Karpas-422 (cell line): ENCODE measurements around the gene CCDC40. TPM values are rescaled to one million over a fixed set of nuclear protein-coding genes. Genes with fewer than 3 reads are reported as not detected.

Source experiments
- DNase-seq: peaks from one replicate; pipeline ENCODE4 v3.0.0-alpha.2; 2015
- H2AFZ ChIP-seq: fragments of 200-600 bp; sonication (generic); 2 replicates; pipeline ENCODE4 v1.6.1; 2014; ENCODE audit warnings: antibody characterized with exemption, low read length, mixed read lengths
- H3K27ac ChIP-seq: fragments of 200-600 bp; sonication (generic); 2 replicates; pipeline ENCODE4 v1.5.1; 2014; ENCODE audit warnings: mild to moderate bottlenecking, low read length, moderate library complexity
- H3K27me3 ChIP-seq: fragments of 200-600 bp; sonication (generic); 2 replicates; pipeline ENCODE4 v1.6.1; 2014; ENCODE audit warnings: low read length, mixed read lengths
- H3K36me3 ChIP-seq: fragments of 200-600 bp; sonication (generic); 2 replicates; pipeline ENCODE4 v1.6.1; 2014; ENCODE audit warnings: low read length, mixed read lengths; ENCODE audit not compliant: insufficient read depth
- H3K4me1 ChIP-seq: fragments of 200-600 bp; sonication (generic); 2 replicates; pipeline ENCODE4 v1.6.1; 2014; ENCODE audit warnings: mild to moderate bottlenecking, low read length, mixed read lengths
- H3K4me2 ChIP-seq: fragments of 200-600 bp; sonication (generic); 2 replicates; pipeline ENCODE4 v1.6.1; 2014; ENCODE audit warnings: low read length, low read depth, mild to moderate bottlenecking; ENCODE audit not compliant: poor library complexity, severe bottlenecking
- H3K4me3 ChIP-seq: fragments of 200-600 bp; sonication (generic); 2 replicates; pipeline ENCODE4 v1.5.1; 2014; ENCODE audit warnings: mild to moderate bottlenecking, antibody characterized with exemption, low read length, mixed read lengths
- H3K79me2 ChIP-seq: fragments of 200-600 bp; sonication (generic); 2 replicates; pipeline ENCODE4 v1.6.1; 2014; ENCODE audit warnings: mild to moderate bottlenecking, low read length, mixed read lengths
- H3K9ac ChIP-seq: fragments of 200-600 bp; sonication (generic); 2 replicates; pipeline ENCODE4 v1.6.0; 2014; ENCODE audit warnings: low read length
- H3K9me2 ChIP-seq: fragments of 200-600 bp; sonication (generic), shearing (Covaris generic); replicated peaks from 2 replicates; pipeline ENCODE4 v1.6.0; 2014; ENCODE audit warnings: mild to moderate bottlenecking, low read length, moderate library complexity; ENCODE audit not compliant: insufficient read depth
- H3K9me3 ChIP-seq: fragments of 300-700, 200-600 bp; sonication (generic); 2 replicates; pipeline ENCODE4 v1.6.1; 2014; ENCODE audit warnings: low read length, mixed read lengths
- H4K20me1 ChIP-seq: fragments of 200-600 bp; sonication (generic); 2 replicates; pipeline ENCODE4 v1.6.1; 2014; ENCODE audit warnings: mild to moderate bottlenecking, antibody characterized with exemption, low read length, low read depth; ENCODE audit not compliant: insufficient read depth
- total RNA-seq: library from RNA; depleted of rRNA; stranded (reverse); fragments of >200 nt; shearing (Covaris generic); gene quantifications from 2 replicates; pipeline ENCODE4 v1.2.3, GENCODE V29; 2014; ENCODE audit warnings: low replicate concordance

CCDC40 gene
- total RNA-seq, 1 experiment from 2014 or later = not detected

GRCh38 chr17:80129006-80129565 is 92.6 kb downstream of the CCDC40 start:
- no peak for DNase-seq
- Histone ChIP-seq H3K4me2 (no peak overlapping the region), H3K9me3 (no peaks in the 10 kb centered on the region)

GRCh38 chr17:80130992-80131391 is 94.5 kb downstream of the CCDC40 start:
- Histone ChIP-seq H4K20me1 (peaks cover 9% of the 10 kb centered on the region; the same call in 1 of the 2 replicates), H2AFZ (no peak overlapping the region), H3K27ac (no peak overlapping the region), H3K27me3 (no peaks in the 10 kb centered on the region), H3K36me3 (peaks cover 23% of the 10 kb centered on the region), H3K4me2 (no peak overlapping the region), H3K4me3 (no peak overlapping the region), H3K4me1 (no peaks in the 10 kb centered on the region), H3K9me3 (no peaks in the 10 kb centered on the region), H3K9ac (no peak overlapping the region), H3K9me2 (no peaks in the 10 kb centered on the region), H3K79me2 (no peaks in the 10 kb centered on the region)
- no peak for DNase-seq

More at GRCh38 chr17:80129006-80129565, 92.6 kb downstream of the CCDC40 start:
- H3K79me2 ChIP-seq = no peaks in the 10 kb centered on the region
- H3K4me3 ChIP-seq = no peak overlapping the region
- H3K9me2 ChIP-seq = no peaks in the 10 kb centered on the region
- H4K20me1 ChIP-seq = peaks cover 9% of the 10 kb centered on the region; the same call in 1 of the 2 replicates
- H3K4me1 ChIP-seq = no peaks in the 10 kb centered on the region
- H3K9ac ChIP-seq = no peak overlapping the region
- no peaks in the 10 kb centered on the region for H3K27me3 ChIP-seq
- H3K27ac ChIP-seq = no peak overlapping the region
- H2AFZ ChIP-seq = no peak overlapping the region
- peaks cover 10% of the 10 kb centered on the region for H3K36me3 ChIP-seq

- H3K4me2 ChIP-seq = no peak overlapping the region
- H2AFZ ChIP-seq = no peak overlapping the region
- no peaks in the 10 kb centered on the region for H3K4me1 ChIP-seq
- peaks cover 10% of the 10 kb centered on the region; the same call in 1 of the 2 replicates for H4K20me1 ChIP-seq
- H3K9me3 ChIP-seq = no peaks in the 10 kb centered on the region
- H3K79me2 ChIP-seq = no peaks in the 10 kb centered on the region
- H3K27me3 ChIP-seq = no peaks in the 10 kb centered on the region
- no peak overlapping the region for H3K27ac ChIP-seq
- H3K9me2 ChIP-seq = no peaks in the 10 kb centered on the region
- no peak overlapping the region for H3K9ac ChIP-seq
- no peak for DNase-seq
- peaks cover 44% of the 10 kb centered on the region for H3K36me3 ChIP-seq
- H3K4me3 ChIP-seq = no peak overlapping the region
Observed at GRCh38 chr17:80132906-80133625, 96.6 kb downstream of the CCDC40 start.

- Histone ChIP-seq H3K9me2 (no peaks in the 10 kb centered on the region), H3K27ac (no peak overlapping the region), H3K36me3 (peaks cover 48% of the 10 kb centered on the region), H4K20me1 (peaks cover 16% of the 10 kb centered on the region; the same call in 1 of the 2 replicates), H3K4me1 (no peaks in the 10 kb centered on the region), H3K4me3 (no peak overlapping the region), H3K79me2 (no peaks in the 10 kb centered on the region), H3K9ac (no peak overlapping the region), H3K27me3 (no peaks in the 10 kb centered on the region), H3K4me2 (no peak overlapping the region), H2AFZ (no peak overlapping the region), H3K9me3 (no peaks in the 10 kb centered on the region)
- DNase-seq = no peak
Observed at GRCh38 chr17:80133626-80133970, 97.2 kb downstream of the CCDC40 start.

- H3K9ac ChIP-seq = no peak overlapping the region
- H3K27me3 ChIP-seq = no peaks in the 10 kb centered on the region
- H3K27ac ChIP-seq = no peak overlapping the region
- no peak for DNase-seq
- H2AFZ ChIP-seq = no peak overlapping the region
- H3K9me2 ChIP-seq = no peaks in the 10 kb centered on the region
- no peak overlapping the region for H3K4me2 ChIP-seq
- no peaks in the 10 kb centered on the region for H3K9me3 ChIP-seq
- peaks cover 29% of the 10 kb centered on the region; the same call in 1 of the 2 replicates for H4K20me1 ChIP-seq
- H3K4me1 ChIP-seq = no peaks in the 10 kb centered on the region
- H3K36me3 ChIP-seq = peaks cover 71% of the 10 kb centered on the region
- H3K79me2 ChIP-seq = 0 out of 2 replicates have a peak, but pooled peaks cover 9% of the 10 kb centered on the region
- no peak overlapping the region for H3K4me3 ChIP-seq
Observed at GRCh38 chr17:80137131-80137530, 100.7 kb downstream of the CCDC40 start.

GRCh38 chr17:80138856-80139426 is 102.5 kb downstream of the CCDC40 start:
- no peak overlapping the region for H3K27ac ChIP-seq
- no peaks in the 10 kb centered on the region for H3K27me3 ChIP-seq
- no peaks in the 10 kb centered on the region for H3K9me3 ChIP-seq
- no peaks in the 10 kb centered on the region for H3K9me2 ChIP-seq
- peaks cover 28% of the 10 kb centered on the region for H4K20me1 ChIP-seq
- no peak overlapping the region for H3K4me3 ChIP-seq
- H2AFZ ChIP-seq = no peak overlapping the region
- peaks cover 76% of the 10 kb centered on the region for H3K36me3 ChIP-seq
- no peak overlapping the region for H3K4me2 ChIP-seq
- DNase-seq = no peak
- H3K79me2 ChIP-seq = peaks cover 17% of the 10 kb centered on the region
- H3K9ac ChIP-seq = no peak overlapping the region
- H3K4me1 ChIP-seq = no peaks in the 10 kb centered on the region

GRCh38 chr17:80141463-80142165 is 105.2 kb downstream of the CCDC40 start:
- peaks cover 44% of the 10 kb centered on the region for H3K79me2 ChIP-seq
- DNase-seq = no peak
- no peaks in the 10 kb centered on the region for H3K27me3 ChIP-seq
- no peak overlapping the region for H3K4me2 ChIP-seq
- H3K9me2 ChIP-seq = no peaks in the 10 kb centered on the region
- H3K4me1 ChIP-seq = peaks cover 18% of the 10 kb centered on the region
- H3K36me3 ChIP-seq = peaks cover 66% of the 10 kb centered on the region
- H2AFZ ChIP-seq = no peak overlapping the region
- H4K20me1 ChIP-seq = peaks cover 51% of the 10 kb centered on the region
- no peak overlapping the region for H3K9ac ChIP-seq
- H3K27ac ChIP-seq = no peak overlapping the region
- H3K9me3 ChIP-seq = no peaks in the 10 kb centered on the region
- no peak overlapping the region for H3K4me3 ChIP-seq

GRCh38 chr17:80142929-80143328 is 106.5 kb downstream of the CCDC40 start:
- Histone ChIP-seq H3K27me3 (no peaks in the 10 kb centered on the region), H3K4me2 (no peak overlapping the region), H3K79me2 (peaks cover 48% of the 10 kb centered on the region), H3K9me2 (no peaks in the 10 kb centered on the region), H3K9me3 (no peaks in the 10 kb centered on the region), H3K4me1 (peaks cover 21% of the 10 kb centered on the region), H3K9ac (no peak overlapping the region), H4K20me1 (peaks cover 52% of the 10 kb centered on the region), H3K36me3 (peaks cover 53% of the 10 kb centered on the region), H3K27ac (no peak overlapping the region), H3K4me3 (no peak overlapping the region), H2AFZ (no peak overlapping the region)
- no peak for DNase-seq
